Activated T-cell treated with anti-CD3 and anti-CD28 coated beads, Interleukin-2, amount 50 U/mL, for 72 hours (primary cell): ENCODE measurements around the gene EFCAB6. TPM values are rescaled to one million over a fixed set of nuclear protein-coding genes. Genes with fewer than 3 reads are reported as not detected.

Experiments
- ATAC-seq, 2 donors: fragments of 150-1000 bp; cut with Tn5 transposase; replicated peaks in 1 of 2; 2 replicates each; pipeline ENCODE4 v1.10.0; 2021; ENCODE audit warnings: moderate library complexity in 2 of 2, mild to moderate bottlenecking in 1 of 2
- DNase-seq, 2 donors: peaks; one replicate each; pipeline ENCODE4 v3.0.0; 2021 to 2022; ENCODE audit warnings: mixed read lengths in 1 of 2
- H3K27ac Mint-ChIP-seq: one replicate; pipeline ENCODE4 v1.8.0; 2022; ENCODE audit warnings: mild to moderate bottlenecking, moderate library complexity, mixed read lengths
- H3K27me3 Mint-ChIP-seq: one replicate; pipeline ENCODE4 v1.8.0; 2022; ENCODE audit warnings: low read depth, mixed read lengths
- H3K36me3 Mint-ChIP-seq, 2 donors: one replicate each; pipeline ENCODE4 v1.8.0; 2022; ENCODE audit warnings: mixed read lengths in 2 of 2, mild to moderate bottlenecking in 1 of 2; ENCODE audit not compliant: insufficient read depth in 2 of 2
- H3K4me1 Mint-ChIP-seq: one replicate; pipeline ENCODE4 v1.8.0; 2022; ENCODE audit warnings: low read depth, mixed read lengths
- H3K4me3 Mint-ChIP-seq, 2 donors: one replicate each; pipeline ENCODE4 v1.8.0; 2022; ENCODE audit warnings: mild to moderate bottlenecking in 2 of 2, mixed read lengths in 2 of 2, moderate library complexity in 2 of 2
- H3K9me3 Mint-ChIP-seq, 2 donors: one replicate each; pipeline ENCODE4 v1.8.0; 2022; ENCODE audit warnings: mixed read lengths in 2 of 2
- total RNA-seq, 2 donors: library from RNA; stranded (reverse); gene quantifications; one replicate each; pipeline ENCODE4 v1.2.3, GENCODE V29; 2022

EFCAB6 gene
- total RNA-seq, 2 donors from 2014 or later, result 0.19 to 0.70 TPM

- DNase-seq, result no peak
- no peaks in the 10 kb centered on the region for H3K36me3 Mint-ChIP-seq
- peaks cover 10% of the 10 kb centered on the region for H3K27me3 Mint-ChIP-seq
- ATAC-seq, result no peak
- no peaks in the 10 kb centered on the region for H3K4me1 Mint-ChIP-seq
- no peaks in the 10 kb centered on the region for H3K9me3 Mint-ChIP-seq
- H3K27ac Mint-ChIP-seq, result no peak overlapping the region
- H3K4me3 Mint-ChIP-seq, result no peak overlapping the region
Measured at GRCh38 chr22:43550024-43550620, 262.0 kb downstream of the EFCAB6 start.

- no peaks in the 10 kb centered on the region for H3K36me3 Mint-ChIP-seq
- H3K9me3 Mint-ChIP-seq, result no peaks in the 10 kb centered on the region
- no peak for ATAC-seq
- DNase-seq, result no peak
- H3K4me1 Mint-ChIP-seq, result no peaks in the 10 kb centered on the region
- no peak overlapping the region for H3K27ac Mint-ChIP-seq
- H3K27me3 Mint-ChIP-seq, result peaks cover 6% of the 10 kb centered on the region
- no peak overlapping the region for H3K4me3 Mint-ChIP-seq
Measured at GRCh38 chr22:43546186-43546585, 265.9 kb downstream of the EFCAB6 start.

GRCh38 chr22:43544289-43544673 lies 267.8 kb downstream of the EFCAB6 start:
- DNase-seq (no peak), ATAC-seq (no peak)
- Mint-ChIP-seq H3K27ac (no peak overlapping the region), H3K4me1 (no peaks in the 10 kb centered on the region), H3K9me3 (no peaks in the 10 kb centered on the region), H3K27me3 (peaks cover 6% of the 10 kb centered on the region), H3K4me3 (no peak overlapping the region), H3K36me3 (no peaks in the 10 kb centered on the region)

GRCh38 chr22:43543522-43544288 lies 268.4 kb downstream of the EFCAB6 start:
- Mint-ChIP-seq H3K27me3 (peaks cover 6% of the 10 kb centered on the region), H3K27ac (no peak overlapping the region), H3K36me3 (no peaks in the 10 kb centered on the region), H3K4me3 (no peak overlapping the region), H3K9me3 (no peaks in the 10 kb centered on the region), H3K4me1 (no peaks in the 10 kb centered on the region)
- ATAC-seq (no peak), DNase-seq (no peak)

- Mint-ChIP-seq H3K4me1 (no peaks in the 10 kb centered on the region), H3K36me3 (no peaks in the 10 kb centered on the region), H3K9me3 (no peaks in the 10 kb centered on the region), H3K4me3 (no peak overlapping the region), H3K27me3 (peaks cover 6% of the 10 kb centered on the region), H3K27ac (no peak overlapping the region)
- DNase-seq, result no peak
- ATAC-seq, result no peak
Measured at GRCh38 chr22:43542681-43543521, 269.2 kb downstream of the EFCAB6 start.

GRCh38 chr22:43541462-43542407 lies 270.4 kb downstream of the EFCAB6 start:
- H3K4me3 Mint-ChIP-seq, result no peak overlapping the region
- H3K9me3 Mint-ChIP-seq, result no peaks in the 10 kb centered on the region
- no peaks in the 10 kb centered on the region for H3K36me3 Mint-ChIP-seq
- DNase-seq (no peak), ATAC-seq (no peak)
- H3K27me3 Mint-ChIP-seq, result peaks cover 1% of the 10 kb centered on the region
- H3K27ac Mint-ChIP-seq, result no peak overlapping the region
- H3K4me1 Mint-ChIP-seq, result no peaks in the 10 kb centered on the region

- H3K36me3 Mint-ChIP-seq, result no peaks in the 10 kb centered on the region
- no peak for DNase-seq
- no peak overlapping the region for H3K4me3 Mint-ChIP-seq
- ATAC-seq, result no peak
- H3K27ac Mint-ChIP-seq, result no peak overlapping the region
- H3K9me3 Mint-ChIP-seq, result no peaks in the 10 kb centered on the region
- H3K4me1 Mint-ChIP-seq, result no peaks in the 10 kb centered on the region
- H3K27me3 Mint-ChIP-seq, result no peaks in the 10 kb centered on the region
Measured at GRCh38 chr22:43541022-43541421, 271.1 kb downstream of the EFCAB6 start.

- Mint-ChIP-seq H3K4me1 (no peaks in the 10 kb centered on the region), H3K4me3 (no peak overlapping the region), H3K27ac (no peak overlapping the region)
Measured at GRCh38 chr22:43540529-43540923, 271.6 kb downstream of the EFCAB6 start.

GRCh38 chr22:43539572-43540528 lies 272.3 kb downstream of the EFCAB6 start:
- H3K27ac Mint-ChIP-seq, result no peak overlapping the region
- DNase-seq (no peak), ATAC-seq (no peak)
- H3K36me3 Mint-ChIP-seq, result no peaks in the 10 kb centered on the region
- no peaks in the 10 kb centered on the region for H3K9me3 Mint-ChIP-seq
- H3K4me1 Mint-ChIP-seq, result no peaks in the 10 kb centered on the region
- no peaks in the 10 kb centered on the region for H3K27me3 Mint-ChIP-seq
- no peak overlapping the region for H3K4me3 Mint-ChIP-seq

More at GRCh38 chr22:43540529-43540923, 271.6 kb downstream of the EFCAB6 start:
- ATAC-seq (no peak), DNase-seq (no peak)
- Mint-ChIP-seq H3K36me3 (no peaks in the 10 kb centered on the region), H3K9me3 (no peaks in the 10 kb centered on the region), H3K27me3 (no peaks in the 10 kb centered on the region)

- H3K27me3 Mint-ChIP-seq, result no peaks in the 10 kb centered on the region
- no peaks in the 10 kb centered on the region for H3K9me3 Mint-ChIP-seq
- H3K36me3 Mint-ChIP-seq, result no peaks in the 10 kb centered on the region
- H3K4me1 Mint-ChIP-seq, result no peaks in the 10 kb centered on the region
- no peak overlapping the region for H3K4me3 Mint-ChIP-seq
- no peak overlapping the region for H3K27ac Mint-ChIP-seq
- ATAC-seq, result no peak
- no peak for DNase-seq
Measured at GRCh38 chr22:43537019-43537585, 275.0 kb downstream of the EFCAB6 start.

GRCh38 chr22:43535741-43536140 lies 276.4 kb downstream of the EFCAB6 start:
- Mint-ChIP-seq H3K9me3 (no peaks in the 10 kb centered on the region), H3K4me1 (no peaks in the 10 kb centered on the region), H3K27me3 (no peaks in the 10 kb centered on the region), H3K4me3 (no peak overlapping the region), H3K36me3 (no peaks in the 10 kb centered on the region), H3K27ac (no peak overlapping the region)
- DNase-seq, result no peak
- ATAC-seq, result no peak
